HG02642 (cell line): Measurements from ENCODE around the gene STK32C.
"Not testable (repeated sequence)": the region's sequence is repeated elsewhere in the genome, so short reads cannot be mapped to it uniquely, and the experiment has no call there.

ENCODE experiments used
- ATAC-seq: cut with Tn5 transposase; IDR thresholded peaks from one replicate; pipeline ENCODE4 v1.9.1; 2021; ENCODE audit warnings: mild to moderate bottlenecking; ENCODE audit not compliant: unreplicated experiment, poor library complexity

The STK32C gene

DNA sequence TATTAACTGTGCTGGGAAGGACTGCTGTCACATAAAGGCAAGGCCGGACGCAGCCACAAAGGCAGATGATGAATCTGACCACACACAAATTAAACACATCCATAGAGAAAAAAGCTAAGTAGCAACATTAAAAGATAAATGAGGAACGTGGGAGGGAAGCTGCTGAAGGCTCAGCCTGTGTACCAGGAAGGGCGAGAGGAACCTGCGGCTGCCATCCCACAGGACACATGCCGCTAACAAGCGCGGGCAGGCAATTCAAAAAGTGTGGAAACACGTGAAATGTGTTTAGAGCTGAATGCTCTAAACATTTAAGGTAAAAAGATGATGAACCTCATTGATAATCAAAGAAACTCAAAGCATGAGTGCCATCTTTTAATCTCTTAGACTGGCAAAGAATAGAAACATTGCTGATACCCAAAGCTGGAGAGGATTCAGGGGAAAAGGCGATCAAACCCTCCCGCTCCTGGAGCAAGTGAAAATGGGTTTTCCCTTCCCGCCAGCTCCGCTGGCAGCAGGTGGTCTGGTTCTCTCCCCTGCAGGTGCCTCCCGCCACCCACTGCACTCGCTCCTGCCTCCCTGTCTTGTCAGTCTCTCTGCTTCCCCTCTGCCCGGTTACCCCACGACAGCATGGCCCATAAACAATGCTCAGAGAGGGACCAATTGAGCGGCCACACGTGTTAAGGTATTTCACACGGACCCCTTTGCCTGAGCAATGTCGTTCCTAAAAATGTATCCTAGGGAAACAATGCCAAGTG is 4.2 kb downstream of the STK32C start:
- no peak for ATAC-seq

DNA sequence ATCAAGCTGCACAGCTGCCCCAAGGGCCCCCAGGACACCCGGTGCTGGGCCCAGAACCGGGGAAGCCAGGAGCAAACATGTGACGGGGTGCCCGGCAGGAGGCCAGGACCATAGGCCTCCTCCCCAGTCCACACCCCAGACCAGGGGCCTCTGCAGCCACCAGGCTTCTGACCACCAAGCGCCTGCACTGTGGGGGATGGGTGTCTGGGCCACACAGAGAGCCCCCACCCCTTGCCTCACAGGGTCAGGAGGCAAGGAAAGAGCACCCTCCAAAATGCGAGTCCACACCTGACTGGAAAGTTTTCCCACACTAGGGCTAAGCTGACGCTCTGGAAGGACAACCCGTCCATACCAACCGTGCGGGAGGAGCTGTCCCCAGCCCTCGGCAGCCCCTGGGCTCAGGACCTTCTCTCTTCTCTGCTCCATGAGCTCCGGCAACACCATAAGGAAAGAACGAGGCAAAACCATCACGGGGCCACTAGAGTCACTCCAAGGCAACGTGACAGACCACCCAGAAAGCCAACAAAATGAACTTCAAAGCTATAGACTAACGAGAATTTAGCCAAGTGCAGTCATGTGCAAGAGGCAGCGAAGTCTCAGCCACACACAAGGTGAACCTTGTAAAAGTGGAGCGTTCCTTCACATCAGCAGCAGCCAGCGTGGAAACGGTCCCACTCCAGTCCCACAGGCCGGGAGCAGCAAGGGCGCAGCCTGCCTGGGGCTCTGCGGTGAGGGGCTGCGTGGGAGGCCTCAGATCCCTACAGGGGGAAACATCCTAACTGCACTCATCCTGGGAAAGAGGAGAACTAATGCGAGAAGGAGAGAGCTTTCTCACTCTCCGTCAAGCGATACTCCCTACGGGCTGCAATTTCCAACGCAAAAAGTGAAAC is 5.1 kb downstream of the STK32C start:
- ATAC-seq, result no peak

DNA sequence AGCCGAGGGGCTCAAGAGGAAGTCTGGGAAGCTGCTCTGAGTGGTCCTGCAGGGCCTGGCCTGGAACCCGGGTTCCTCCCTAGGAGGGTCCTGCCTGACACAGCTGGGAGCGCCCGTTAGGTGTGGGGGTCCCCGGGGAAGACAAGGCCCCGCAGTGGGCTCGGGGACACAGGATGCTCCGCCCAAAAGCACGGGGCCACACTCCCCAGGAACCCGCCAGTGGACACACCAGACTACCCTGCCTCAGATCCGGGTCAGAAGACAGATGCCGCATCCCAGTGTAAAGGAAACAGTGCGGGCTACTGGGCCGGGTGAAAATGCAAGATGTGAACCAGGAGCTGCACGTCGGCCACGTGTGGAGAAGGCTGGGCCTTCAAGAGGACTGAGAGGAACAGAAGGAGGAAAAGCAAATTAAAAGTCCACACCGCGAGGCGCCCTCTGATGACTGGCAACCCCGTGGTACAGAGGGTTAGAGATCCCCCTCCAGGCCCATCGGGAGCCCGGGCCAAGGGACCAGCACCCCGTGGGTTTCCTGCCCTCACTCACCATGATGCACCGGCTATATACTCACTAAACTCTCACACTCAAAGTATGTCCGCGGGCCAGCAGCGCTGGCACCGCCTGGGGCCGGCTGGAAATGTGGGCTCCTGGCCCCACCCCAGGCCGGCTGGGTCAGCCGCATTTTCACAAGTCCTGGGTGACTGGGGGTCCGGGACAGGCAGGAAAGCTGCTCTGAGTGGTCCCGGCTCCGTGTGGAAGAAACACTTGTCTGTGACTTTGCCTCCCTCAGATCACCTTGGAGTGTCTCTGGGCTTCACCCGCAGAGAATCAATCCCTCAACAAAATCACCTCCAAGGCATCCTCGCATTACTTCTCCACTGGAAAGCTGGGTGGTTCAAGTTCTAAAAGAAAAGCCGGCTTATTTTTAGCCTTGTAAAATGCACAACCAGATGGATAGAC is 6.1 kb downstream of the STK32C start:
- no peak for ATAC-seq

DNA sequence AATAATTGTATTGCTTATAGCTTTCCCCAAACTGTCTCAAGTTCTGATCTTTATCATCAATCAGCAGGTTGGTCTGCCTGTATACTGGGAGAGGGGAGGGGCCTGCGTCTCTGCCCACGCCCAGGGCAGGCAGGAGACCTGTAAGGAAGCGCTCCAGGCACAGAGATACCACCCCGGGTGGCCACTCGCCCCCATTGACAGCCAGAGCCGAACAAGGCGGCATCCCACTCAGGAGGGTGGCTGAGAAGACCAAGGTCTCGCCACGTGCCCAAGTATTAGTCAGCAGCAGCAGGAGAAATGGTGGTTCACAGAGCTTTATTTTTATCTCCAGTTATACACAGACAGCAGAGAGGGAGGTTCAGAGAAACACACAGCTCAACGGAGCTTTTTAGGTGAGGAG is 7.2 kb downstream of the STK32C start:
- ATAC-seq, result no peak

DNA sequence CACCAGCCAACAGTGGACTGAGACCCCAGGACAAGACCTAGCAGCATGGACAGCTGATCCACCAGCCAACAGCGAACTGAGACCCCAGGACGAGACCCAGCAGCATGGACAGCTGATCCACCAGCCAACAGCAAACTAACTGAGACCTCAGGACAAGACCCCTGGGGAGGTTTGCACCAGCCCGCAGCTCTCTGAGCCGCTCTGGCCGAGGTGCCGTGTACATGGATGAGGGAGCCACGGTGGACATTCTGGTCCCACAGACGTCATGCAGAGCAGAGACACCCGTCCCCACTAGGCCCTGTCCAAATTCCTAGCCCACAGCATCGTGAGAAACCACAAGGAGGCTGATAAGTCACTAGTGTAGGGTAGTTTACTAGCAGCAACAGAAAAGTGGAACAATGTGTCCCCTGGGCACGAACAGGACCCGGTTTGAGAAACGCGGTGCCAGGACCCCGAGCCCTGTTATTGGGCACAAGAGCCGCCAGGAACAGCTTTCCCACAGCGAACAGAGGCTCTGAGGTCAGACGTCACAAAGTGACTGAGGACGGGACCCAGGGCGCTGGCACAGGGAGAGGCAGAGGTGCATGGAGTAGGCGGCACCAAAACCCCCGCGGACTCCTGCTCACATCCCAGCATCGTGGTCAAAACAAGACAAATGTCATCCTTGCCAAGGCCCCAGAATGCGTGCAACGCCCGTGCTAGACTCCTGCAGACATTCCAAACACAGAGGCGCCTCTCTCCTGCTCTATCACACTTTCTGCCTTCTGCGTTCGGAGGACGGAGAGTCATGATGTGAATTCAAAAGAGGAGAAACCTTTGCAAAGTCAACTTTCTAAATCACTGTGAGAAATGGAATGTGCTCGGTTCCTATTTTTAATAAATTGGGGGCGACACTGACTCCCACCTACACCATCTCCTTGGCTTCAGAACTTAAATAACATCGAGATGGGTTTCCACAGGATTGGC is 8.1 kb downstream of the STK32C start:
- ATAC-seq, result no peak

DNA sequence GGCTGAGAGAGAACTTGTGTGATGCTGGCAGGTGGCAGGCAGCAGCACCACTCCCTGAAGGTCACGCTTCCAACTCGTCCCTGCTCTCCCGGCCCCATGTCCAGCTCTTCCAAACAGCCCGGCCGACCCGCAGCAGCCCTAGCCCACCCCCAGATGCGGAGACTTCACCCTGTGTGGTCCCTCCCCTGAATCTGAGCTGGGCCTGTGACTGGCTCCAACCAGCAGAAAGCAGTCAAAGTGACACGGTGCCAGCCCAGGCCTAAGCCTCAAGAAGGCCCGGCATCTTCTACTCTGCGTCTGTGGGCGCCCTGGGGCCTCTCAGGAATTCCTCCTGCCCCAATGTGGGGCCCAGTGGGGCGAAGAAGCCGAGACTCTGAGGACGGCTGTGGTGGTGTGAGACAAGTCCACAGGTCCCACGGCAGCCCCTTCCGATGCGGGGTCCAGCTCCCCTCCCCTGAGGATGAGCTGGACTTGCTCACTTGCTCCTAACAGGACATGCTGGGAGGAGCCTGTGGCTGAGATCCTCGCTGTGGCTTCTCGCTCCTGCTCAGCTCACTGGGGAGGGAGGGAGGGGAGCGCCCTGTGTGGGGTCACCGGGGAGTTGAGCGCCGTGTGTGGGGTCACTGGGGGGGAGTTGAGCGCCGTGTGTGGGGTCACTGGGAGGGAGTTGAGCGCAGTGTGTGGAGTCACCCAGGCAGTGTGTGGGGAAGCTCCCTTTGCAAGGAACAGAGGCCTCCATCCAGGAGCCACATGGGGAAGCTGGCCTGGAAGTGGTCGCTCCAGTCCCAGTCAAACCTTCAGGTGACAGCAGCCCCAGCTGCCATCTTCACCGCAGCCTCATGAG is 9.5 kb downstream of the STK32C start:
- ATAC-seq, result no peak

DNA sequence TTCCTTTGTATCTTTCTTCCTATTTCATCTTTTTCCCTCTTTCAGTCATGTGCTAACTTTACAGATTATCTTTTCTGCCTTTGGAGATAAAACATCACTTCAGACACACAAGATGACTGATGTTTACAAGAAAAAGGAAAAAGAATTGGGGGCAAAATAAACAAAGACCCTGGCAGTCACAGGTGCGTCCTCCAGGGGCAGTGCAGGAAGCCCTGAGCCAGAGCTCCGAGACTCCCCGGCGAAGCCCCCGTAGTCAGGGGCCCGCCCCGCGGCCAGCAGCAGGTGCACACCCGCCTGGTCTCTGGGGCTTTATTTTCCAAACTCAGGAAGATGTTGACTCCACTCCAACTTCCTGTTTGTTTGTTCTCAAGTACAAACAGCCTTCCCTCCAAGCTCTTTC is 10.2 kb downstream of the STK32C start:
- no peak for ATAC-seq

DNA sequence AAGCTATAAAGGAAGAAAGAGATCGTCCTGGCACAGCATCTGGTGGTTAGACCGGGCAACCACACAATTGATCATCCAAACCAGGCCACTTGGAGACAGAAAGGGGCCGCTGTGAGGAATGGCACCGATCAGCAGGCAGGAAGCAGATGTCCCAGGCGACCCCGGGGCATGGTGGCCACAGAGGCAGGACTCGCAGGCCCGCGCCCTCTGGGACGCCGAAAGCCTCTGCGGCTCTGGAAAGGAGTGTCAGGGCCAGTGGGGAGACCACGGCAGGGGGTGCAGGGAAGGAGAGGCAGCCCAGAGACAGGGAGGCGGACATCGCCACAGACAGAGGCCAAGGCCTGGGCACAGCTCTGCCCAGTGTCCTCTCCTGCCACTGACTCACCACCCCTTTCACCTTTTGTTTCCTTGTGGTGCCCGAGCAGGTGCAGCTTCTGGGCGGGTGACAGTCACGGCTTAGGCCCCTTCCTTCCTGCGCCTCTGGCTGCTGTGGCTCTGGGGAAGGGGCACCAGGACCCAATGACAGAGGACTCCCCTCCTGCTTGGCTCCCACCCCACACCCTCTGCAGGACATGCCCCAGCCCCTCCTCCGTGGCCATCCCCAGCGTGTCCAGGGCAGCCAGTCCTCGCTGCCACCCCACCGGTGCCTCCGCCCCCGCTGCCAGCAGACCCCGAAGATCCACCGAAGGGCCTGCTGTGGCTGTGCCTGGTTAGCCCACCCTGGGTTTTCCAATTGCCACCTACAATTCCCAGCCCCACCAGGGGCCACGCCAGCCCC is 10.9 kb downstream of the STK32C start:
- no peak for ATAC-seq

DNA sequence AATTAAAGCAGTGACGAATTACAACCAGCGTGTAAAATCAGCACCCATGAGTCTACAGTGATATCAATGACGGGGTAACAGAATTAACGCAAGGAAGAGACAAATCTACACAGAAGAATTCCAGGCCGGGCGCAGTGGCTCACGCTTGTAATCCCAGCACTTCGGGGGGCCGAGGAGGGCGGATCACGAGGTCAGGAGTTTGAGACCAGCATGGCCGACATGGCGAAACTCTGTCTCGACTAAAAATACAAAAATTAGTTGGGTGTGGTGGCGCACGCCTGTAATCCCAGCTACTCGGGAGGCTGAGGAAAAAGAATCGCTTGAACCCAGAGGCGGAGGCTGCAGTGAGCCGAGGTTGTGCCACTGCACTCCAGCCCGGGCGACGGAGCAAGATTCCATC is 12.3 kb downstream of the STK32C start:
- not testable (repeated sequence) for ATAC-seq

DNA sequence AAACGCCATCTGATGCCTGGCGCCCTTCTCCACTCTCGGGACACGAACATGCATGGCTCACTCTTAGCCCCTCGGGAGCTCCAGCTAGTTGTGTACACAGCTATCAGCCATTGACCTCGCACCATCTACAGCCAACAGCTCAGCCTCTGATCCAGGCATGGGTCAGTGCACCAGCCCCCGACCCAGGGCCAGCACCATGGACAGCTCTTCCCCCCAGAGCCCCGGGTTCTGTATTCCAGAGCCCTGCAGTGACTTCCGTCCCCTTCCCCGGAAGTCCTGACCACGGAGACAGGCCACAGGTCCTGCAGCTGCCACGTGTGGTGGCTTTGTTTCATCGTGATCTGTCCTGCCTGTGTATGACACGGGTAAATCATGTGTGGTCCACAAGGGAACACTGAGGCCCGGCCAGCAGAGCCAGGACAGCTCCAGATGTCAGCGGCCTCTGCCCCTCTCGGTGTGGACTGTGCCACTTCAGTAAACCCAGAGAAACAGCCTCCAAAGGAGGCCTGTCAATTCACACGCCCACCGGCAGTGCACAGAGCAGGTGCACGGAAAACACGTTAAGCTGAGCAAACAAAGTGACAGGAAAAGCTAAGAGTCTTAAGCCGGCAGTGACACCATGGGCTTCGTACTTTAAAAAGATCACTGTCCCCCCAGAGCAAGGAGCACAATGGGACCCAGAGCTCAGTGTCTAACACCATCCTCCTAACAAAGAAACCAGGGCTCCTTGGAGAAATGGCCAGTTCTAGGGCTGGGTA is 13.0 kb downstream of the STK32C start:
- no peak for ATAC-seq

DNA sequence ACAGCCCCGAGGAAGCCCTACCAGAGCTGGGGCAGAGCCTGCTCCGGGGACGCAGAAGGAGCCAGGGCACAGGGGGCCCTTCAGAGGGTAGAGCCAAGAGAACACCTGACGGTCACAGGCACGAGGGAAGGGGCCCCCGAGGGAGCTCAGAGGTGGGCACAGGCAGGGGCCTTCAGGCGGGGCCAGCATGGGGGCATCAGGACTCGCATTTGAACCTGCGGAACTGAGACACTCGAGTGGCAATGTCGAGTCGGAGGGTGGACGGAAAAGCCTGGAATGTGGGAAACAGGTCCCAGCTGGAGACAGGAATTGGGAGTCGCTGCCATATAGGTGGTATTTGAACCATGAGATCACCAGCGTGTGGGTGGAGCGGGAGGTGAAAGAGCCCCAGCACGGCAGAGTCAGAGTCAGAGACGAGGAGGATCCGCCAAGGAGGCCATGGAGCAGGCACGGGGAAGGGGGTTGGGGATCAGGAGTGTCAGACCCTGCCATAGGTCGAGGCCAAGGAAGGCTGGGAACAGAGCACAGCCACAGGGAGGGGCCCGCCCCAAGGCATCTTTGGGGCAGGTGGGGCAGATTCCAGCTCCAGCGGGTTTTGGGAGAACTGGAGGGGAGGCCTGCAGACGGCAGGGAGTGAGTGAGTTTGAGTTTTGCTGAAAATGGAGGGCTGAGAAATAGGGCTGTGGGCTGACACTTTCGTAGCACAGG is 13.8 kb downstream of the STK32C start:
- no peak for ATAC-seq

DNA sequence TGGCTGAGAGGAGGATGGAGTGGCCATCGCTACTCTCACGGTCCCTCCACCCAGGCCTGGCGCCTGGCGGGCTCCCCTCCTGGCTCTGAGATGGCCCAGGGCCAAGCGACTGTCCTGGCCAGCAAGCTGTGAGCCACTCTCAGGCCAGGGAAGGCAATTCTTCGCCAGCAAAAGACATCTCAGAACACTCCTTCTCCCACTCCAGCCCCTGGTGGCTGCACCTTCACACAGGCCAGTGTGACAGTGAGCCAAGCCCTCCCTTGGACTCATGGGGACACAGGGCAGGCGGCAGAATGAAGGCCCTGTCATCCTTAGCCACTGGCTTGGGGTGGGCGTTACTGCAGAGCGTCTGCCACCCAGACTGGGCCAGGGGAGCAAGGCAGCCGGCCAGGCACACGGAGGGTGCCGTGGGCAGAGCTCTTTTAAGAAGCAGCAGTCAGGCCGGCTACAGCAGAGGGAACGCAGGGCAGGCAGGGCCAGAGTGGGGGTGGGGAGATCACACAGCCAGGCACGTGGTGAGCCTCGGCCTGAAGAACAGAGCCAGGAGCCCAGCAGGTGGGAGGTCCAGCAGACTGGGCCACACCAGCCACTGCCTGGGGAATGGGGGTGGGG is 14.4 kb downstream of the STK32C start:
- ATAC-seq, result no peak

DNA sequence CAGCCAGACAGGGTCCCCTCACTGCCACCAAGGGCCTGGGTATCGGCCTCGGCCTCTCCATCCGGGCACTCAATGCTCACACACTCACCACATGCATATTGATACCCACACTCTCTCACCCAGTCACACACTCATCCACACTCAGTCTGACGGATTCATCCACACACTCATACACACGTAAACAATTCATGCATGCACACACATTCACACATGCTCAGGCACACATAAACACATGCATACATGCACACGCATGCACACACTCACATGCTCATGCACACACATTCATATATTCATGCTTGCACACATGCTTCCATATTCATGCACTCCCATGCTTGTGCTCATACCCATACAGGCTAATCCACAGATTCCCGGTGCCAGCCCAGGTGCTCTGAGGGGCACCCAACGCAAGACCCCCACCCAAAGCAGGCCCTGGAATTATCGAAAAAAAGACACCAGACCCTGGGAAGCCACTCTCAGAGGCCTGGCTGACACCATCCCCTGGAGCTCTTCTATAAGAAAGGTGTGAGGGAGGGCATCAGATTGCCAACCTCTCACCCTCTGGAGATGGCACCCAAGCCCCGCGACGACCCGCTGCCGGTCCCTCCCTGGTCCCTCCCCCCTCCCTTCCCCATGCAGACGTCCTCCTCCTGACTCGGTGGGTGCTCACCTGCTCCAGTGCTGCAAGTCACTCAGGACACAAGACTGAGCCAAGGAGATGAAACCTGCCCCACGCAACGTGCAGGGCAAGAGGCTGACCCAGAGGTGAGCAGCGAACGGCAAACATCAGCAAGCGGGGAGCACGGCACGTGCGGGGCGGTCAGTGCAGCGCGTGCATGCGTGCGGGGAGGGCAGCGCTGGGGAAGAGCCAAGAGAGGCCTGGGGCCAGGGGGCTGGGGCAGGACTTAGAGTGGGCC is 15.2 kb downstream of the STK32C start:
- no peak for ATAC-seq

DNA sequence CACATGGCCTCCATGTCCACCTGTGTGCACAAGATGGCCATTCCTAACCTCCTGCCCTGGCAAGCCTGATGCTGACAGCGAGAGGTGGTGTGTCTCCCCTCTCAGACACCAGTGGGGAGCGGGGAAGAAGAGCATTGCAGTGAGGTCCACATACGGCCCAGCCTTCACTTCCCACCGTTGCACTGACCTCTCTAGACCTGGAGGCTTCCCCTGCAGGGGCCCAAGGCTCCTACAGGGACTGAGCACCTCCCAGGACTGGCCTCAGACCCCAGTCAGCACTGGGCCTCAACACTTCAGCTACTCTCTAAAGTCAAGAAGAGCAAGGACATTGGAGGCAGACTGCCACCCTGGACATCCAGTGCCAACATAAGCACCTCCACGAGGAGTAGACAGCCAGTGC is 15.9 kb downstream of the STK32C start:
- no peak for ATAC-seq

DNA sequence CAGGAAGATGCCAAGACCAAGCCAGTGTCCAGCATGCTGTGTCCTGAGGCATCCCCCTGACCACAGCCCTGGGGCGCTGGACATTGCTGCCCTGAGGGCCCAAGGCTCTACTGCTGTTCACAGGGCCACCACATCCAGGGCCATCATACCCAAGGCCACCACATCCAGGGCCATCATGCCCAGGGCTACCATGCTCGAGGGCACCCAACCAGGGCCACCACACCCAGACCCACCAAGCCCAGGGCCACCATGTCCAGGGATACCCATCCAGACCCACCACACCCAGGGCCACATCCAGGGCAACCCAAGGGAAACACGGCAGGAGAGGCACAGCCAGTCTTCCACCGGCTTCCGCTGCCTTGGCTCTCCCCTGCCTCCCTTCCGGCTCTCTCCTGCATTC is 17.1 kb downstream of the STK32C start:
- ATAC-seq, result no peak
